HCT116 (cell line): ENCODE measurements around the gene CMIP. TPM values are rescaled to one million over a fixed set of nuclear protein-coding genes. Genes with fewer than 3 reads are reported as not detected.

Experiments
- microRNA-seq: library from miRNA; unstranded; fragments of <30 nt; microRNA quantifications from one replicate; pipeline ENCODE4, GENCODE V29; 2016; ENCODE audit warnings: borderline number of aligned reads
- total RNA-seq: library from RNA; stranded (reverse); gene quantifications from one replicate; pipeline ENCODE4 v1.2.1, GENCODE V29; 2021; ENCODE audit not compliant: unreplicated experiment

Gene CMIP
- total RNA-seq, 1 experiment from 2014 or later = 64.6 TPM

Small RNA genes within 50 kb of the gene (microRNA-seq; reads per million reads assigned to microRNA genes)
- gene MIR6504 (not detected), gene MIR7854 (18.5 reads per million, percentile 41 among the genes with 10 or more reads in this experiment)

Other genes with a start within 250 kb of the CMIP start
- gene BCO1, start 206.1 kb upstream of the CMIP start, total RNA-seq = not detected
- 22.5 TPM for gene GAN, start 129.8 kb upstream of the CMIP start, total RNA-seq